ENCODE data around the gene GALNT13.

DNA sequence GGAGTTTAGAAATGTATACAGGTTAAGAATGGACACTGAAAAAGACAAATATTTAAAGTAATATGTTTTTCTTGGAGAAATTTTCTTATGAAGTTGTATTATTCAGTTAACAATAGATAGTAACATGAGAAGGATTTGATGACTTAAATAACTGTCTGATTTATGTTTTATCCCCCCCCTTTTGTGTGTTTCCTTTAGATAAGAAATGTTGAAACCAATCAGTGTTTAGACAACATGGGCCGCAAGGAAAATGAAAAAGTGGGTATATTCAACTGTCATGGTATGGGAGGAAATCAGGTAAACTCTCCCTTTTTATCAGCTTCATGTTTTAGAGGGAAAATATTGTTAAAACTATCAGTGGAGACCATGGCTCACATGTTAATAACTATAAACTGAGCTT, 537.1 kb downstream of the GALNT13 start:
- TF ChIP-seq SUZ12 (IDR thresholded peaks at IDR 0.05; ENCODE audit: extremely low read depth, insufficient read depth, insufficient read length) (no peak), YY1 (IDR thresholded peaks at IDR 0.05; ENCODE audit: insufficient read depth, insufficient read length) (no peak)

Measured in NT2/D1 (cell line).